DMS79 treated with DMSO at 0.1 percent for 48 hours (cell line): ENCODE data around the gene ATRX.
"Not testable (repeated sequence)": the region's sequence is repeated elsewhere in the genome, so short reads cannot be mapped to it uniquely, and the experiment has no call there.

ENCODE experiments used
- DNase-seq: peaks from one replicate; lab custom pipeline; 2025; lab: John Stamatoyannopoulos, UW

ATRX gene

DNA sequence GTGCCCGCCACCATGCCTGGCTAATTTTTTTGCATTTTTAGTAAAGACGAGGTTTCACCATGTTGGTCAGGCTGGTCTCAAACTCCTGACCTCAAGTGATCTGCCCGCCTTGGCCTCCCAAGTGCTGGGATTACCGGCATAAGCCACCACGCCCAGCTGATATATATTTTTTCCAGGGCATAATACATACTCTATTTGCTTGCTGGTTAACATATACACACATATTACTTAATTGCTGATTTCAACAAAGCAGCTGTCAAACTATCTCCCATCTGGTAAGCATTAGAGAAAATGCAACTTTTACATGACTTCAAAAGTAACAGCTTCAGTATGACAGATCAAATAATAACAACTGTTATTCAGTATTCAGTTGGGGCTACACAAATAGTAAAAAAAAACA is 164.6 kb downstream of the ATRX start:
- not testable (repeated sequence) for DNase-seq

DNA sequence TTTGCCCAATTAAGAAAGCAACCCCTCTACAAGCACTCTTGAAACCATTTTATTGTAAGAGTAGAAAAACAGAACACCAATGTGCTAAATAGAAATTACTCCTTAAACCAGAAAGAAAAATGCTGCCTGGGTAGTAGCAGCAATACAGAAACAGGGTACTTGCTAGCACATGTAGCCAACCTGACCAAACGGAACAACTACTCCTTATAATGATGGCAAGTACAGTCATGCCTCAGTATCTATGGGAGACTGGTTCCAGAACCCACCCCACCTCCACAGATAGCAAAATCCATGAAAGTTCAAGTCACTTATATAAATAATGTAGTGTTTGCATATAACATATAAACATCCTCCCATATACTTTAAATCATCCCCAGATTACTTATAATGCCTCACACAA is 168.8 kb downstream of the ATRX start:
- no peak for DNase-seq

DNA sequence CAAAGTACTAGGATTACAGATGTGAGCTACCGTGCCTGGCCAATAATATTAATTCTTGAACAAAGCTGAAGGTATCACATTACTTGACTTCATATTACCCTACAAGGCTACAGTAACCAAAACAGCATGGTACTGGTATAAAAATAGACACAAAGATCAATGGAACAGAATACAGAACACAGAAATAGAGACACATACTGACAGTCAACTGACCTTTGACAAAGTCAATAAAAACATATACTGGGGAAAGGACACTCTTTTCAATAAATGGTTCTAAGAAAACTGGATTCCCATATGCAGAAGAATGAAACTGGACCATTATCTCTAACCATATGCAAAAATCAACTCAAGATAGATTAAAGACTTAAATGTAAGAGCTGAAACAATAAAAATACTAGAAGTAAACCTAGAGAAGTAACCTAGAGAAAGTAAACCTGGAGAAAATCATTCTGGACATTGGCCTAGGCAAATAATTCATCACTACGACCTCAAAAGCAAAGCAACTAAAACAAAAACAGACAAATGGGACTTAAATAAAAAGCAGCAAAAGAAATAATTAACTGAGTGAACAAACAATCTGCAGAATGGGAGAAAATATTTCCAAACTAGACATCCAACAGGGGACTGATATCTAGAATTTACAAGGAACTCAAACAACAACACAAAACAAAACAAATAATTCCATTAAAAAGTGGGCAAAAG is 182.2 kb downstream of the ATRX start:
- DNase-seq: no peak

DNA sequence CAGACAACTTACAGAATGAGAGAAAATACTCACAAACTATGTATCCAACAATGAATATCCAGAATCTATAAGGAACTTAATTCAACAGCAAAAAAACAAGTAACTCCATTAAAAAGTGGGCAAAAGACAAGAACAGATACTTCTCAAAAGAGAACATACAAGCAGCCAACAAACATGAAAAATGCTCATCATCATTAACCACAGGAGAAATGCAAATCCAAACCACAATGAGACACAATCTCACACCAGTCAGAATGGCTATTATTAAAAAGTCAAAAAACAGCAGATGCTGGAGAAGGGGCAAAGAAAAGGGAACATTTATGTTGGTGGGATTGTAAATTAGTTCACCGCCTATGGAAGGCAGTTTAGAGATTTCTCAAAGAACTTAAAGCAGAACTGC is 188.5 kb downstream of the ATRX start:
- no peak for DNase-seq

DNA sequence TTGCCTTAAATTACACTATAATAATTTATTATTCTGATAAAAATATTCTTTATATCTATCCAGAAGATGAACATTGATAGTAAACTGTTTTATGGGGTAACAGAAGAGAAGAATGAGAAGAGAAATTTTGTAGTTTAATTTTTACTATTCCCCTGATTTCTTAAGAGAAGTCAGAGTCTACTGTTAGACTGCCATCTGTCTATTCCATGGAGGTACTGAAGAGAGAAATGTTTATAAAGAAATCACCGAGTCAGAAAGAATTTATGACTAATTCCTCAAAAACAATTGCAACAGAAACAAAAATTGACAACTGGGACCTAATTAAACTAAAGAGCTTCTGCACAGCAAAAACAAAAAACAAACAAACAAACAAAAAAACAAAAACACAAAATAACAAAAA is 188.9 kb downstream of the ATRX start:
- no peak for DNase-seq

DNA sequence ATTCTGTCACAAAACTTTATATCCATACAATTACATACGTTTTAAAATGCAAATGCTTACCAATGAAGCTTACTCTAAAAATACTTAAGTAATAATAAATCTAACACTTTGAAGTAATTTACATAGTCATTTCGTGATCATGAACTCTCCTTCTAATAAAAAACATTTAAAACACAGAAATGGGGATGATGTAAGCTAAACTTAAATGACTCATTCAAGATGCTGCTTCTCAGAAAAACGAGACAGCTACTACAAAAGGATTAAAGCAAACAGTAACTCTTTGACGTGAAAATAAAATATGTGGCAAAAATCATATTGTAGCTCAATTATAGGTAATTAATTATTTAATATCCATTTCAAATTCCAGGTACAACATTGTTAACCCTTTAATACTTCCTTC is 190.2 kb downstream of the ATRX start:
- no peak for DNase-seq

DNA sequence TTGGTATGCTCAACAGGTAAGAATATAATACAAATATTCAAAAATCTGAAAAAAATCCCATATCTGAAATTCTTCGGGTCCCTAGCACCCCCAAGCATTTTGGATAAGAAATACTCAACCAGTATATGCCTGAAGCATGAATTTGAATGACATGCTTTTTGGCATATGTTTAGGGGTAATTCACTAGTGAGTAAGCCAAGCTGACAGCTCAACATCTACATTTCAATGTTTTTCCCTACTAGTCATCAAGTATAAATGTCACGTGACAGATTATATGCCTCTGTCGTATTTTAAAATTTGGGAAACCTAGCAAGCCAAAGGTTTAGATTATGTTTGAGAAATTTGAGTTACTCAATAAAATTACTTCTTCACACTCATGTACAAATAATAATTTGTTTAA is 213.7 kb downstream of the ATRX start:
- DNase-seq: no peak

DNA sequence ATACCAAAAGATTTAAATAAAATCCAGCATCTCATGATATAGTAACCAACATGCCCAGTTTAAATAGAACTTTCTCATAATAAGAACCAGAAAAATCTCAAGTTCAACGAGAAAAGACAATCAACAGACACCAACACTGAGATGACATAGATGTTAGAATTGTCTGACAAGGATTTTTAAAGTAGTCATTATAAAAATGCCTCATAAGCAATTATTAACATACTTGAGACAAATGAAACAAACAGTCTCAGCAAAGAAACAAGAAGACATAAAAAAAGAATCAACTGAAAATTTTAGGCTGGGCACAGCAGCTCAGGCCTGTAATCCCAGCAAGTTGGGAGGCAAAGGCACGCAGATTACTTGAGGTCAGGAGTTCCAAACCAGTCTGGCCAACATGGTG is 220.7 kb downstream of the ATRX start:
- no peak for DNase-seq

DNA sequence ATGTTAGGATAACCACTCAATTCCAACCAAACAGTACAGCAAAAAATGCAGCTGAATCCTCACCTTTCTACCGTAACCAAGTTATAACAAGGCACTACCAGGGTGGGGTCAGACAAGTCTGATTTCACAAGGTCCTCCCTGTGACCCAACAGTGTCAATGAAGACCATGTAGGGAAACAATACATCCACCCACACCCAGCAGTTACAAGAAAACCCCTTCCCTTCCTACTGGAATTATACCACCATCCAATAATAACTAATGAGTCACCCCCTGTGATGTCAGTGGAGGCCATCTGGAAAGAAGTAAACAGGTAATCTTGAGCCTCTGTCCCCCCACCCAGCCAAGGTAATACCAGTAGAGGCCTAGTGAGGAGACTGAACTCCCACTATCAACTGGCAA is 221.2 kb downstream of the ATRX start:
- no peak for DNase-seq

DNA sequence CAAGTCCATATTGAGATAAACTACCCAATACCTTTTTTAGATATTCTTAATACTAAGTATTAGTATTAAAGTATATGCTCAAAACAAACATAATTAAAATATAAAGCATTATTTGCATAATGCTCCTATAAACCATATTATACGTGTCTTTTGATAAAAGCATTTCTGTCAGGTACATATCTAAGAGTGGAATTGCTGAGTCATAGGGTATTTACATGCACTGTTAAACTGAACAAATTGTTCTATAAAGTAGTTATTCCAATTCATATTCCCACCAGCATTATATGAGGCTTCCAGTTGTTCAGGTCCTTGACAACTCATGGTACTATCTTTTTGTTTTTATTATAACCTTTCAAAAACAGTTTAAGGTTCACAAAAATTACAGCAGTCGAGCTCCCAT is 224.6 kb downstream of the ATRX start:
- no peak for DNase-seq

DNA sequence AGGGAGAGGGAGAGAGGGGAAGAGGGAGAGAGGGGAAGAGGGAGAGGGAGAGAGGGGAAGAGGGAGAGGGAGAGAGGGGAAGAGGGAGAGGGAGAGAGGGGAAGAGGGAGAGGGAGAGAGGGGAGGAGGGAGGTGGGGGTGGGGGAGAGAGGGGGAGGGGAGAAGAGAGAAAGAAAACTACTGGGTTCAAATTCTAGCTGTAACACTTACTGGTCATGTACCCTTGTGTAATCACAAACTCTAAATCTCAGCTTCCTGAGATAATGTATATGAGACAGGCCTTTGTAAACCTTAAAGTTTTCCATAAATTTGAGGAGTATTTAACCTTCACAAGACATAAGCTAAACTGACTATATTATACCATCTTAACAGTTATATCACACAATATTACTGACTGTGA is 229.7 kb downstream of the ATRX start:
- no peak for DNase-seq

DNA sequence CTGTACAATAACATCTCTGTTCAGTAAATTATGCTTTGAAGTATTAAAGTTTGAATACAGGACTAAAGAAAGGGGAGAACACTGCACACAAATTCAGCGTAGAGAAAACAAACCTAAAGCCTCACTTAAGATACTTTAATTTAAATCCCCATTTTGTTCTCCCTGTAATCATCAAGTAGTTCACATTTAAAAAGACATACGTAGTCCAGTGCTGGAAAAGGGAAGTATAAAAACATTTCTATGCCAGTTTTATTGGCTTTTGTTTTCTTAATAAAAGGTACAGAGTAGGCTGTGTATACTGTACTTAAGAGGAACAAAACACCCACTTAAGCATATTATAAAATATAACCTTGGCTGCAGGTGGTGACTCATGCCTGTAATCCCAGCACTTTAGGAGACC is 237.3 kb downstream of the ATRX start:
- no peak for DNase-seq

DNA sequence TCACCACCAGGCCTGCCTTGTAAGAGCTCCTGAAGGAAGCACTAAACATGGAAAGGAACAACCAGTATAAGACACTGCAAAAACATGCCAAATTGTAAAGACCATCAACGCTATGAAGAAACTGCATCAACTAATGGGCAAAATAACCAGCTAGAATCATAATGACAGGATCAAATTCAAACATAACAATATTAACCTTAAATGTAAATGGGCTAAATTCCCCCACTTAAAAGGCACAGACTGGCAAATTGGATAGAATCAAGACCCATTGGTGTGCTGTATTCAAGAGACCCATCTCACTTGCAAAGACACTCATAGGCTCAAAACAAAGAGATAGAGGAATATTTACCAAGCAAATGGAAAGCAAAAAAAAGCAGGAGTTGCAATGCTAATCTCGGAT is 246.2 kb downstream of the ATRX start:
- DNase-seq: not testable (repeated sequence)

DNA sequence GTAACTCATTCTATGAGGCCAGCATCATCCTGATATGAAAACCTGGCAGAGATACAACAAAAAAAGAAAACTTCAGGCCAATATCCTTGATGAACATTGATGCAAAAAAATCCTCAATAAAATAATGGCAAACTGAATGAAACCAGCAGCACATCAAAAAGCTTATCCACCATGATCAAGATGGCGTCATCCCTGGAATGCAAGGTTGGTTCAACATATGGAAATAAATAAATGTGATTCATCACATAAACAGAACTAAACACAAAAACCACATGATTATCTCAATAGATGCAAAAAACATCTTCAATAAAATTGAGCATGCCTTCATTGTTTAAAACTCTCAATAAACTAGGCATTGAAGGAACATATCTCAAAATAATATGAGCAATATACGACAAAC is 254.8 kb downstream of the ATRX start:
- DNase-seq: not testable (repeated sequence)

DNA sequence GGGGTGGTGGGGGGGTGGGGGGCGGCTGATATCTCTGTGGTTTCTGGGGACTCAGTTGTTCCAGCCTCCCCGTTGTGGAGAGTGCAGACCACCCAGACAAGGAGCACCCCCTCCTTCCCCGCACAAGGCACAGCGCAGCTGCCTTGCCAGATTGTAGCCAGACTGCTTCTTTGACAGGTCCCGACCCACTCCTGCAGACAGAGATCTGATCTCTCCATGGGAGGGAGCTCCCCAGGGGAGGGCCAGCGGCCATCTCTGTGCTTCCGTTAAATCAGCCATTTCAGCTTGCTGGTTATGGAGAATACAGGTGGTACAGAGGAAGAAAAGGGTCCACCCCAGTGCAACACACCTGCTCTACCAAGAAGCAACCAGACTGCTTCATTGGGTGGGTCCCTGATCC is 258.0 kb downstream of the ATRX start:
- DNase-seq: no peak

DNA sequence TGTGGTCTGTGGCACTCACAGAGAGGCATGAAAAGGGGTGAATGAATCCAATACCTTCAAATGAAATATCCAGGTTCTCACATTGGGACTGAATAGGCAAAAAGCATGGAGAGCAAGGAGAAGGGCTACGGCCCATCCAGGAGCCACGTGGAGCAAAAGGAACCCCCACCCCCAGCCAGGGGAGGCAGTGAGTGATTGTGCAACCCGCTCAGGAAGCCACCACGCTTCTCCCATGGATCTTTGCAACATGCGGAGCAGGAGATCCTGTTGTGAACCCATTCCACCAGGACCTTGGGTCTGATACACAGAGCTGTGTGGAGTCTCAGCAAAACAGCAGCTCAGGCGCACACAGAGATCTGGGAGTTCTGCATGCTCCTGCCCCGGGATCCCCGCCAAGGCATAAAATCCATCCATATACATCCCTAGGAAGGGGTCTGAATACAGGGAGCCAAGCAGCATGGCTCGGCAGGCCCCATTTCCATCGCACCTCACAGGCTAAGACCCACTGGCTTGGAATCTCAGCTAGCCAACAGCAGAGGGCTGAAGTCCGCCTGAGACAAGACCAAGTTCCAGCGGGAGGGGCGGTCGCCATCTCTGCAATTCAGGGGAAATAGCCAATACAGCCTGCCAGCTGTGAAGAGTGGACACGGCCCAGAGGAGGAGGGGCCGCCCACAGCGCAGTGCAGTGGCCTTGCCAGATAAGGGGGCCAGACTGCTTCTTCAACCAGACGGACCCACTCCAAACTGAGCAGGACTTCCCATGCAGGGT is 258.6 kb downstream of the ATRX start:
- no peak for DNase-seq

DNA sequence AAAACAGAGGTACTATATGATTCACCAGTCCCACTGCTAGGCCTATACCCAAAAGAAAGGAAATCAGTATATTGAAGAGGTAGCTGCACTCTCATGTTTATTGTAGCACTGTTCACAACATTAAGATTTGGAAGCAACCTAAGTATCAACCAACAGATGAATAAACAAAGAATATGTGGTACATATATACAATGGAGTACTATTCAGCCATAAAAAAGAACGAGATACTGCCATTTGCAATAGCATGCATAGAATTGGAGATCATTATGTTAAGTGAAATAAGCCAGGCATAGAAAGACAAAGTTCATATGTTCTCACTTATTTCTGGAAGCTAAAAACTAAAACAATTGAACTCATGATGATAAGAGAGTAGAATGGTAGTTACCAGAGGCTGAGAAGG is 266.3 kb downstream of the ATRX start:
- DNase-seq: no peak

DNA sequence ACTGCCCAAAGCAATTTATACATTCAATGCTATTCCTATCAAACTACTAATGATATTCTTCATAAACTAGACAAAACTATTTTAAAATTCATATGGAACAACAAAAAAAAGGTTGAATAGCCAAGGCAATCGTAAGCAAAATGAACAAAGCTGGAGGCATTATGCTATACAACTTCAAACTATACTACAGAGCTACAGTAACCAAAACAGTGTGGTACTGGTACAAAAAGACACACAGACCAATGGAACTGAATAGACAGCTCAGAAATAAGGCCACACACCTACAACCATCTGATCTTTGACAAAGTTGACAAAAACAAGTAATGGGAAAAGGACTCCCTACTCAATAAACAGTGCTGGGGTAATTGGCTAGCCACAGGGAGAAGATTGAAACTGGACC is 271.8 kb downstream of the ATRX start:
- no peak for DNase-seq

DNA sequence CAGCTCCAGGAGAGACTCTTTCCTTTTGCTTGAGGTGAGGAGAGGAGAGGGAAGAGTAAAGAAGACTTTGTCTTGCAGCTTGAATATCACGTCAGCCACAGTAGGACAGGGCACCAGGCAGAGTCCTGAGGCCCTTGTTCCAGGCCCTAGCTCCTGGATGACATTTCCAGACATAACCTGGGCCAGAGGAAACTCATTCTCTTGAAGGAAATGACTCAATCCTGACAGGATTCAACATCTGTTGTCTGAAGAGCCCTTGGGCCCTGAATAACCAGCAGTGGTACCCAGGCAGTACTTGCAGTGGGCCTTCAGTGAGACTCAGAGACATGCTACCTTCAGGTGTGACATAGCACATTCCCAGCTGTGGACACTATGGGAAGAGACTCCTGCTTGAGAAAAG is 276.0 kb downstream of the ATRX start:
- no peak for DNase-seq

DNA sequence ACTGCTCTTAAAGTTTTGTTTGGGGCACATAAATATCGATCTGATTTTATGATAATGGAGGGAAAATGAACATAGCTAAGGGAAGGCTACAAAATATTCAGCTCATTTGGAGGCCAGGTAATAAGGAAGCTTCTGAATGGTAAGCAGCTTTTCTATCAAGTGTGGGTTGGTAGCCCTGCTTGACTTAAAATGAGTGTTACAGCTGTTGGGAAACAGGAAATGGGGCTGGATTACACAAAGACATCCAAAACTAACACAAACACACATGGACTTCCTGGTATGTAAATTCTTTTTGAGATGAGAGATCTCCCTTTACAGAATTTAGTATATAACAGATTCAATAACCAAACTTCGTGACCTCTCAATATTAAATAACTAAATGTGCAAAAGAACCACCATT is 280.8 kb downstream of the ATRX start:
- DNase-seq: no peak

DNA sequence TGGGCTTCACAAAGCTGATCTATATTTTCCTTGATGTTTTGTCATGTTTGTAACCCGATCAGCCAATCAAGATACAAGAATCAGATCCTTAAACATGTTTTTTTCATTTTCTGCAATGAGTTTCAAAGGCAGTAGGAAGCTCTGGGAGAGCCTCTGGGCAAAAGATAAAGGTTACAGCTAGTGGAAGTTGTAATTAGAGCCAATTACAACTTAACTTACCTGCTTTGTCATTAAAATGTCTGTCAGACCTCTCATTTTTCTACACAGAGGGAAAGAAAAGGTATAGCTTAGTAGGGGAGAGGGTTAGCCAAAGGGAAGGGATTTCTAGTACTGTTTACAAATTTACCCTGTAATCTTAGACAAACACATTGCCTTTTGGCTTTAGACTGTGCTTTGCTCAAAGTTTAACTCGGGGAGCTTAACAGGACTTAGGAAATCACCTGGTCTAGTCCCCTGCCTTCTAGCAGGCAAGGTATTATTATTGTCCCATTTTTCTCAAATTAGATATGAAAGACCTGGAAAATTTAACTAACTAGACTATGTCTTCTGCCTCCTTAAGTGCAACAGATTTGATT is 283.0 kb downstream of the ATRX start:
- DNase-seq: no peak

DNA sequence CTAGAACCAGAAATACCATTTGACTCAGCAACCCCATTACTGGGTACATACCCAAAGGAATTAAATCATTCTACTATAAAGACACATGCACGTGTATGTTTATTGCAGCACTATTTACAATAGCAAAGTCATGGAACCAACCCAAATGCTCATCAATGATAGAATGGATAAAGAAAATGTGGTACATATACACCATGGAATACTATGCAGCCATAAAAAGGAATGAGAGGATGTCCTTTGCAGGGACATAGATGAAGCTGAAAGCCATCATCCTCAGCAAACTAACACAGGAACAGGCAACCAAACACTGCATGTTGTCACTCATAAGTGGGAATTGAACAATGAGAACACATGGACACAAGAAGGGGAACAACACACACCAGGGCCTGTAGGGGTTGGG is 285.9 kb downstream of the ATRX start:
- not testable (repeated sequence) for DNase-seq
